GM12875 (cell line): ENCODE results near the gene SSH2.
A peak's percentile ranks its signal among the peaks of the same experiment; 100 is the strongest.
"Not testable (repeated sequence)": the region's sequence is repeated elsewhere in the genome, so short reads cannot be mapped to it uniquely, and the experiment has no call there.

ENCODE experiments used
- H3K4me3 ChIP-seq: one replicate; pipeline ENCODE4 v1.5.1; 2011; ENCODE audit warnings: low read depth, low read length, control low read depth
- CTCF ChIP-seq: IDR thresholded peaks from 2 replicates; pipeline ENCODE4 v1.5.1; 2011; ENCODE audit warnings: low read depth, mild to moderate bottlenecking, control low read depth, inconsistent platforms, low read length, moderate library complexity, borderline replicate concordance; ENCODE audit not compliant: insufficient read depth

The SSH2 gene

GRCh38 chr17:29945281-29945680 is 15.3 kb upstream of the SSH2 start:
- H3K4me3 ChIP-seq = no peak overlapping the region
- TF ChIP-seq CTCF = no peak

- H3K4me3 ChIP-seq = no peak within 1 kb of the TSS
- TF ChIP-seq CTCF = no peak
Measured at GRCh38 chr17:29941334-29941733, 11.3 kb upstream of the SSH2 start, which contains the start of gene EFCAB5. Gene EFCAB5 (plus strand): TSS chr17:29941634. CDS start chr17:29941797, 163 bp downstream.

GRCh38 chr17:29936724-29937123 is 6.7 kb upstream of the SSH2 start:
- TF ChIP-seq CTCF = no peak

GRCh38 chr17:29935909-29936308 is 5.9 kb upstream of the SSH2 start:
- H3K4me3 ChIP-seq = not testable (repeated sequence)

More at GRCh38 chr17:29936724-29937123, 6.7 kb upstream of the SSH2 start:
- no peak overlapping the region for H3K4me3 ChIP-seq

- no peak for TF ChIP-seq CTCF
- H3K4me3 ChIP-seq = no peak overlapping the region
Measured at GRCh38 chr17:29933379-29933778, 3.4 kb upstream of the SSH2 start.

GRCh38 chr17:29931231-29931932 is 1.4 kb upstream of the SSH2 start:
- TF ChIP-seq CTCF = peak; percentile 76
- no peak overlapping the region for H3K4me3 ChIP-seq

GRCh38 chr17:29930409-29931010 is 482 bp upstream of the SSH2 start:
- H3K4me3 ChIP-seq = peak overlapping the region; percentile 74

More at GRCh38 chr17:29930409-29931010, 482 bp upstream of the SSH2 start:
- TF ChIP-seq CTCF = no peak
